Nucleus accumbens (tissue), 56 donors: ENCODE data around the gene RBMY1F.
"Not testable (repeated sequence)": the region's sequence is repeated elsewhere in the genome, so short reads cannot be mapped to it uniquely, and the experiment has no call there.

ENCODE experiments used
- DNase-seq, 56 donors: peaks; one replicate each; lab custom pipeline; 2025; lab: John Stamatoyannopoulos, UW

Gene RBMY1F

DNA sequence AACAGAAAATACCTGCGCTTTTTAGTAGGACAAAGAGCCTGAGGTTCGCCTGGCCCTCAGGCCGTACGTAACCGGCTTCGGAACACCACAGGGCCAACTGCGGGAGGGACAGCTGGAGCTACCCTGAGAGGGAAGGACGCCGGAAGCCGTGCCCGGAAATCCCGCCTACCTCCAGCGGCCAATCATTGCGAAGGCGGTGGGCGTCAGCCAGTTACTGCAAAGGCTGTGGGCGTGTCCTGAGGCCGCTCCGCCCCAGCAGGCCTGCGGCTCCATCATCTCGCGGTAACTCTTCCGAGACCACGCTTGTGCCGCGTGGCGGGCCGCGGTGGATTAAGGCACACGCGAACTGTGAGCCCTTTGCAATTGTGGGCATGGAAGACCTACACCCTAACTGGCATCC, at the start of gene RBMY1F:
Gene RBMY1F, minus strand, starts transcription at position 101 of the 400 bp plus-strand sequence. CDS start 1,954 bp downstream, outside the sequence.
- DNase-seq: not testable (repeated sequence)

DNA sequence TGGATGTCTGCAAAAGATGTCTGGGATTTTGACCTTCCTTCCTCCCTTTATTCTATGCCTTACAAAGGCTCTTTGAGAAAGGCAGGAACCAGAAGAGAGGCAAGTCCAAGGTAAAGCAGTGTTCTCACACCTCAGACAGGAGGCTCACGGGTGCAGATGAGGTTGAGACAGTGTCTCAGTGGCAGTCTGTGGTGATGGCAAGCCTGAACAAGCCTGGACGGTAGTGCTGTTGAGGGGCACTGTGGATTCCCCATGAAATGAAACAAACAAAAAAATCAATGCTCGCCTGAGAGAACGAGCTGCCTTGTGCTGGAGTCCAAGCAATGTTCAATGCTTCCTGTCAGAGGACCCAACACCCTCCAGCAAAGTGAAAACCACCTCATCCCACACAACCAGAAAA, 31.6 kb downstream of the RBMY1F start:
- not testable (repeated sequence) for DNase-seq

DNA sequence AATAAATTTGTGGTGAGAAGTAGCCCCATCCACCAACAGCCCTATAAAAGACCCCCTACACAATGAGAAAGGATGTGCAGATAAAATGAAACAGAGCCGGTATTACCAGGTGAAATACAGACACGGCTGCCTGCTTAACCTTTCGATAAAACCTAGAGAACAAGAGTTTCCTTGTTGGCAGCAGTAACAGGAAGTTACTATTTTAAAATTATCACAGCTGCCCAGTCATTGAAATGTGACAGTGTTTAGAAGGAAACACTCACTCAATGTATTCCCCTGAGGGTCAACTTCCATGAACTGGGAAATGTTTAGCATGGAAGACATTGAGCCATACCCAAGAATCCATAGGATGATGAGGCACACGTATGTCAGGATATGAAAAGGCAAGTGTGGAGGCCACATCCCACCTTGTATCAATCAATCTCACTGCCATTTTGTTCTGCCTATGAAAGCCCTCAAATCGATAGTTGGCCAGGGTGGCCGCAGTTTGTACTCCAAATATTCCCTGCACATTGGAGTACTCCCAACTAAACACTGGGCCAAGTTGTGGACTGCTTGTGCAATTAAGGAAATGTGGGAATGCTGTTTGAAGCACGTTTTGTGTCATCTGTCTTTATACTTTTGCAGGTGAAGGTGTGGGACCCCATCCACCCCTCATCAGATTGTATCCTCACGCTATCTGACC, 41.6 kb downstream of the RBMY1F start:
- DNase-seq: not testable (repeated sequence)

DNA sequence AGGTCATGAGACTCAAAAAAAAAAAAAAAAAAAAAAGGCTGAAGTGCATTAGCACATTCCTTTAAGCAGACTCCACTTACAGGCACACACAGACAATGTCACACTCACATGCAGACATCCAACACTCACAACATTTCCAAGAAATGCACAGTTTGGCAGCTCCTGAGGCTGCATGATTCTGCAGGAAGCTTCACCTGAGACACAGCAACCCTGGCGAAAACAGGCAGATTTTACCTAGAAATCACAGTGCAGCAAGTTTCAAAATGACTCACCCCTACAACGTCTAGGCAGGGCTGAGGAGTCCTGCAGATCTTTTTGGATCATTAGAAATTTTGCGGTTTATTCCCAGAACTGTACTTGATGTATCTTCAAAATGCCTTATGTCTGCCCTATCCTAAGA, 48.0 kb downstream of the RBMY1F start:
- not testable (repeated sequence) for DNase-seq

DNA sequence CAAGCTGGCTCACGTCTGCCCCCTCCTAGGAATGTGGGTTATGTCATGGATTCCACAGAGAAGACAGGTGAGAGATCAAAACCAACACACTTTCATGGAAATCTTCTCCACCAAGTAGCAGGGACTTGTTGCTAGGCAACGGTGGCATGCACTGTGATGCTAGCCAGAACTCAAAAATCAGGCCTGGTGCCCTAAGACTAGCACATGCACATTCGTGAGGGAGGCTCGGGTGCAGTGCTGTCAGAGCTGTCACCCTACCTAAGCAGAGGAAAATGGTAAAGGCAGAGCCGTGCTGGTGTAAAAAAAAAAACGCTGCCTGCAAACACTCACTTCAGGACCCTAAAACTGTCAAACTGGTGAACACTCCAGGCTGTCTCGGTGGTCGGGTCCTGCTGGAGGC, 52.2 kb downstream of the RBMY1F start:
- not testable (repeated sequence) for DNase-seq
